Stimulated activated CD4-positive, alpha-beta T cell treated with anti-CD3 and anti-CD28 coated beads, TNF-alpha, amount 100 ng/mL, for 4 hours (primary cell): ENCODE data around the gene PRB3.

ENCODE experiments used
- DNase-seq, 3 experiments: peaks; one replicate each; pipeline ENCODE4 v3.0.0-alpha.2; 2020; ENCODE audit warnings: low read depth in 3 of 3

Gene PRB3

GRCh38 chr12:11269607-11270006, at the start of gene PRB3:
PRB3 (minus strand) TSS chr12:11269707; CDS start chr12:11269669, 38 bp downstream.
- no peak for DNase-seq

GRCh38 chr12:11310336-11310735, 40.8 kb upstream of the PRB3 start, which contains the start of gene PRB4:
PRB4 (minus strand) TSS chr12:11310436; CDS start chr12:11310398, 38 bp downstream.
- no peak for DNase-seq

- no peak for DNase-seq
These were observed 37.6 kb upstream of the PRB3 start for GRCh38 chr12:11307143-11307542.

GRCh38 chr12:11273449-11273848, 3.9 kb upstream of the PRB3 start:
- no peak for DNase-seq

- no peak for DNase-seq
These were observed 5.0 kb downstream of the PRB3 start for GRCh38 chr12:11264501-11264900.

- no peak for DNase-seq
These were observed 23.0 kb downstream of the PRB3 start for GRCh38 chr12:11246489-11246888.

- DNase-seq = no peak
These were observed 26.9 kb downstream of the PRB3 start for GRCh38 chr12:11242656-11243055.

GRCh38 chr12:11240348-11240930, 29.1 kb downstream of the PRB3 start:
- DNase-seq = no peak

GRCh38 chr12:11238275-11238674, 31.2 kb downstream of the PRB3 start:
- no peak for DNase-seq

GRCh38 chr12:11233532-11233931, 36.0 kb downstream of the PRB3 start:
- DNase-seq = no peak

- no peak for DNase-seq
These were observed 41.1 kb downstream of the PRB3 start for GRCh38 chr12:11228296-11228879.

GRCh38 chr12:11227373-11227772, 42.1 kb downstream of the PRB3 start:
- no peak for DNase-seq
